ENCODE results near the gene RAB11FIP3.
"Not testable (repeated sequence)": the region's sequence is repeated elsewhere in the genome, so short reads cannot be mapped to it uniquely, and the experiment has no call there.

Gene RAB11FIP3

GRCh38 chr16:478287-478686 lies 52.8 kb downstream of the RAB11FIP3 start:
- H3K27me3 Mint-ChIP-seq; H3K9me3 Mint-ChIP-seq (ENCODE audit: low read depth); H3K36me3 Mint-ChIP-seq: not testable (repeated sequence)

GRCh38 chr16:482468-483185 lies 57.2 kb downstream of the RAB11FIP3 start:
- Mint-ChIP-seq H3K27ac (no peak overlapping the region), H3K4me3 (no peak overlapping the region), H3K4me1 (ENCODE audit: low read depth) (no peaks in the 10 kb centered on the region), H3K9me3 (ENCODE audit: low read depth) (no peaks in the 10 kb centered on the region), H3K36me3 (no peaks in the 10 kb centered on the region), H3K27me3 (no peaks in the 10 kb centered on the region)

More at GRCh38 chr16:478287-478686, 52.8 kb downstream of the RAB11FIP3 start:
- H3K4me1 Mint-ChIP-seq (ENCODE audit: low read depth); H3K4me3 Mint-ChIP-seq; H3K27ac Mint-ChIP-seq: not testable (repeated sequence)

- Mint-ChIP-seq H3K4me1 (ENCODE audit: low read depth) (no peaks in the 10 kb centered on the region), H3K27ac (no peak overlapping the region), H3K4me3 (no peak overlapping the region), H3K27me3 (no peaks in the 10 kb centered on the region), H3K36me3 (no peaks in the 10 kb centered on the region), H3K9me3 (ENCODE audit: low read depth) (no peaks in the 10 kb centered on the region)
Observed at GRCh38 chr16:483341-484075, 58.1 kb downstream of the RAB11FIP3 start.

GRCh38 chr16:489606-490005 lies 64.2 kb downstream of the RAB11FIP3 start:
- Mint-ChIP-seq H3K27ac (no peak overlapping the region), H3K9me3 (ENCODE audit: low read depth) (no peaks in the 10 kb centered on the region), H3K4me1 (ENCODE audit: low read depth) (no peaks in the 10 kb centered on the region), H3K4me3 (no peak overlapping the region), H3K27me3 (no peaks in the 10 kb centered on the region), H3K36me3 (peaks cover 2% of the 10 kb centered on the region)

GRCh38 chr16:490768-491167 lies 65.3 kb downstream of the RAB11FIP3 start:
- H3K27me3 Mint-ChIP-seq = no peaks in the 10 kb centered on the region
- H3K4me3 Mint-ChIP-seq = no peak overlapping the region
- peaks cover 2% of the 10 kb centered on the region for H3K36me3 Mint-ChIP-seq
- H3K9me3 Mint-ChIP-seq (ENCODE audit: low read depth) = no peaks in the 10 kb centered on the region
- H3K4me1 Mint-ChIP-seq (ENCODE audit: low read depth) = no peaks in the 10 kb centered on the region
- H3K27ac Mint-ChIP-seq = no peak overlapping the region

GRCh38 chr16:491220-491919 lies 65.9 kb downstream of the RAB11FIP3 start:
- no peak overlapping the region for H3K4me3 Mint-ChIP-seq
- H3K4me1 Mint-ChIP-seq (ENCODE audit: low read depth) = no peaks in the 10 kb centered on the region
- no peak overlapping the region for H3K27ac Mint-ChIP-seq
- no peaks in the 10 kb centered on the region for H3K27me3 Mint-ChIP-seq
- peaks cover 2% of the 10 kb centered on the region for H3K36me3 Mint-ChIP-seq
- H3K9me3 Mint-ChIP-seq (ENCODE audit: low read depth) = no peaks in the 10 kb centered on the region

GRCh38 chr16:492211-492875 lies 66.9 kb downstream of the RAB11FIP3 start:
- no peak overlapping the region for H3K27ac Mint-ChIP-seq
- no peaks in the 10 kb centered on the region for H3K27me3 Mint-ChIP-seq
- no peak overlapping the region for H3K4me3 Mint-ChIP-seq
- H3K4me1 Mint-ChIP-seq (ENCODE audit: low read depth) = no peaks in the 10 kb centered on the region
- H3K9me3 Mint-ChIP-seq (ENCODE audit: low read depth) = no peaks in the 10 kb centered on the region
- H3K36me3 Mint-ChIP-seq = peaks cover 2% of the 10 kb centered on the region

- H3K9me3 Mint-ChIP-seq (ENCODE audit: low read depth); H3K27me3 Mint-ChIP-seq; H3K27ac Mint-ChIP-seq; H3K36me3 Mint-ChIP-seq; H3K4me1 Mint-ChIP-seq (ENCODE audit: low read depth); H3K4me3 Mint-ChIP-seq: not testable (repeated sequence)
Observed at GRCh38 chr16:494676-495075, 69.2 kb downstream of the RAB11FIP3 start.

GRCh38 chr16:495127-495748 lies 69.8 kb downstream of the RAB11FIP3 start:
- H3K36me3 Mint-ChIP-seq = peaks cover 4% of the 10 kb centered on the region
- H3K9me3 Mint-ChIP-seq (ENCODE audit: low read depth) = no peaks in the 10 kb centered on the region
- no peak overlapping the region for H3K27ac Mint-ChIP-seq
- no peaks in the 10 kb centered on the region for H3K4me1 Mint-ChIP-seq (ENCODE audit: low read depth)
- H3K4me3 Mint-ChIP-seq = no peak overlapping the region
- H3K27me3 Mint-ChIP-seq = no peaks in the 10 kb centered on the region

GRCh38 chr16:496097-496886 lies 70.8 kb downstream of the RAB11FIP3 start:
- H3K27me3 Mint-ChIP-seq = no peaks in the 10 kb centered on the region
- H3K4me1 Mint-ChIP-seq (ENCODE audit: low read depth) = no peaks in the 10 kb centered on the region
- H3K4me3 Mint-ChIP-seq = no peak overlapping the region
- no peaks in the 10 kb centered on the region for H3K9me3 Mint-ChIP-seq (ENCODE audit: low read depth)
- no peak overlapping the region for H3K27ac Mint-ChIP-seq
- H3K36me3 Mint-ChIP-seq = peaks cover 4% of the 10 kb centered on the region

GRCh38 chr16:497258-497657 lies 71.8 kb downstream of the RAB11FIP3 start:
- Mint-ChIP-seq H3K27ac (no peak overlapping the region), H3K4me3 (no peak overlapping the region), H3K4me1 (ENCODE audit: low read depth) (no peaks in the 10 kb centered on the region), H3K27me3 (no peaks in the 10 kb centered on the region), H3K36me3 (peaks cover 2% of the 10 kb centered on the region), H3K9me3 (ENCODE audit: low read depth) (no peaks in the 10 kb centered on the region)

- no peaks in the 10 kb centered on the region for H3K9me3 Mint-ChIP-seq (ENCODE audit: low read depth)
- no peak overlapping the region for H3K4me3 Mint-ChIP-seq
- peaks cover 2% of the 10 kb centered on the region for H3K36me3 Mint-ChIP-seq
- H3K27me3 Mint-ChIP-seq = no peaks in the 10 kb centered on the region
- no peak overlapping the region for H3K27ac Mint-ChIP-seq
- no peaks in the 10 kb centered on the region for H3K4me1 Mint-ChIP-seq (ENCODE audit: low read depth)
Observed at GRCh38 chr16:499924-500323, 74.5 kb downstream of the RAB11FIP3 start.

GRCh38 chr16:500709-501108 lies 75.3 kb downstream of the RAB11FIP3 start:
- Mint-ChIP-seq H3K9me3 (ENCODE audit: low read depth) (no peaks in the 10 kb centered on the region), H3K36me3 (peaks cover 2% of the 10 kb centered on the region), H3K4me1 (ENCODE audit: low read depth) (no peaks in the 10 kb centered on the region), H3K27ac (no peak overlapping the region), H3K27me3 (no peaks in the 10 kb centered on the region), H3K4me3 (no peak overlapping the region)

Data from activated naive CD8-positive, alpha-beta T cell (primary cell).